SK-N-SH treated with all-trans-retinoic acid at 6 μM for 48 hours (cell line): ENCODE data around the gene TRMT11.

Experiments
- ARNTL ChIP-seq: fragments of 450-650 bp; formaldehyde crosslinking; IDR thresholded peaks from 2 replicates; pipeline ENCODE4 v1.5.0; 2020; ENCODE audit warnings: low read depth, mild to moderate bottlenecking, moderate library complexity, borderline replicate concordance
- CREB5 ChIP-seq: fragments of 250-450 bp; sonication (Bioruptor Pico); IDR thresholded peaks from 2 replicates; pipeline ENCODE4 v1.5.1; 2020; ENCODE audit warnings: low read depth, mild to moderate bottlenecking, moderate library complexity
- CSDC2 ChIP-seq: fragments of 250-450 bp; sonication (Bioruptor Pico); IDR thresholded peaks from 2 replicates; pipeline ENCODE4 v1.5.0; 2020; ENCODE audit warnings: mild to moderate bottlenecking, moderate library complexity
- ESRRG ChIP-seq: fragments of 250-450 bp; sonication (Bioruptor Pico); IDR thresholded peaks from 2 replicates; pipeline ENCODE4 v1.6.1; 2021; ENCODE audit warnings: mild to moderate bottlenecking
- GLIS3 ChIP-seq: fragments of 250-450 bp; sonication (Bioruptor Pico); IDR thresholded peaks from 2 replicates; pipeline ENCODE4 v1.5.0; 2020; ENCODE audit warnings: mild to moderate bottlenecking, moderate library complexity
- ISL1 ChIP-seq: fragments of 250-450 bp; sonication (Bioruptor Pico); IDR thresholded peaks from 2 replicates; pipeline ENCODE4 v2.1.2; 2022; ENCODE audit warnings: mild to moderate bottlenecking, moderate library complexity
- PATZ1 ChIP-seq: fragments of 250-450 bp; sonication (Bioruptor Pico); IDR thresholded peaks from 2 replicates; pipeline ENCODE4 v1.8.0; 2020; ENCODE audit warnings: mild to moderate bottlenecking, moderate library complexity, borderline replicate concordance
- SNAI2 ChIP-seq: fragments of 250-450 bp; sonication (Bioruptor Pico); IDR thresholded peaks from 2 replicates; pipeline ENCODE4 v1.5.0; 2020; ENCODE audit warnings: mild to moderate bottlenecking, moderate library complexity
- TCF4 ChIP-seq: fragments of 250-450 bp; sonication (Bioruptor Pico); IDR thresholded peaks from 2 replicates; pipeline ENCODE4 v1.8.0; 2021; ENCODE audit warnings: mild to moderate bottlenecking, moderate library complexity, borderline replicate concordance
- ZFP3 ChIP-seq: fragments of 250-450 bp; sonication (Bioruptor Pico); IDR thresholded peaks from 2 replicates; pipeline ENCODE4 v1.5.0; 2020; ENCODE audit warnings: mild to moderate bottlenecking, moderate library complexity
- ZFP30 ChIP-seq: fragments of 450-650 bp; formaldehyde crosslinking; IDR thresholded peaks from 2 replicates; pipeline ENCODE4 v1.5.0; 2022; ENCODE audit warnings: mild to moderate bottlenecking, moderate library complexity
- ZNF565 ChIP-seq: fragments of 450-650 bp; formaldehyde crosslinking; conservative IDR thresholded peaks from 2 replicates; pipeline ENCODE4 v1.5.0; 2020; ENCODE audit warnings: low read depth, mild to moderate bottlenecking, moderate library complexity
- ZNF8 ChIP-seq: fragments of 450-650 bp; formaldehyde crosslinking; IDR thresholded peaks from 2 replicates; pipeline ENCODE4 v1.5.0; 2020; ENCODE audit warnings: mild to moderate bottlenecking, moderate library complexity

- TF ChIP-seq ARNTL (no peak), SNAI2 (CRISPR knock-in tag) (no peak), ZNF8 (no peak), PATZ1 (CRISPR knock-in tag) (no peak), CSDC2 (CRISPR knock-in tag) (no peak), ESRRG (CRISPR knock-in tag) (no peak), ZFP3 (CRISPR knock-in tag) (no peak), ISL1 (no peak), ZNF565 (CRISPR knock-in tag) (no peak), CREB5 (CRISPR knock-in tag) (no peak), TCF4 (no peak), GLIS3 (no peak), ZFP30 (CRISPR knock-in tag) (no peak)
Measured at GRCh38 chr6:126067073-126067472, 80.7 kb downstream of the TRMT11 start.
